ENCODE data around the gene SYNE1.
"Not testable (repeated sequence)": the region's sequence is repeated elsewhere in the genome, so short reads cannot be mapped to it uniquely, and the experiment has no call there.

Gene SYNE1

GRCh38 chr6:152482289-152482688, 154.9 kb downstream of the SYNE1 start:
- DNase-seq (ENCODE audit: low spot score): no peak

- peak; percentile 58 for DNase-seq (ENCODE audit: low spot score)
These were observed 158.7 kb downstream of the SYNE1 start for GRCh38 chr6:152478377-152479010.

- no peak for DNase-seq (ENCODE audit: low spot score)
These were observed 162.8 kb downstream of the SYNE1 start for GRCh38 chr6:152474354-152474753.

GRCh38 chr6:152472325-152472724, 164.8 kb downstream of the SYNE1 start:
- peak; percentile 24 for DNase-seq (ENCODE audit: low spot score)

GRCh38 chr6:152471456-152472265, 165.5 kb downstream of the SYNE1 start:
- DNase-seq (ENCODE audit: low spot score): no peak

- DNase-seq (ENCODE audit: low spot score): no peak
These were observed 174.0 kb downstream of the SYNE1 start for GRCh38 chr6:152463164-152463563.

- no peak for DNase-seq (ENCODE audit: low spot score)
These were observed 174.4 kb downstream of the SYNE1 start for GRCh38 chr6:152462716-152463115.

GRCh38 chr6:152461556-152461955, 175.6 kb downstream of the SYNE1 start:
- DNase-seq (ENCODE audit: low spot score): no peak

GRCh38 chr6:152458648-152459644, 178.2 kb downstream of the SYNE1 start:
- DNase-seq (ENCODE audit: low spot score): peak; percentile 63

- DNase-seq (ENCODE audit: low spot score): no peak
These were observed 179.1 kb downstream of the SYNE1 start for GRCh38 chr6:152457949-152458624.

- no peak for DNase-seq (ENCODE audit: low spot score)
These were observed 183.2 kb downstream of the SYNE1 start for GRCh38 chr6:152454003-152454402.

GRCh38 chr6:152453421-152453820, 183.7 kb downstream of the SYNE1 start:
- no peak for DNase-seq (ENCODE audit: low spot score)

GRCh38 chr6:152452639-152453038, 184.5 kb downstream of the SYNE1 start:
- no peak for DNase-seq (ENCODE audit: low spot score)

- no peak for DNase-seq (ENCODE audit: low spot score)
These were observed 186.6 kb downstream of the SYNE1 start for GRCh38 chr6:152450519-152450918.

GRCh38 chr6:152441902-152442301, 195.3 kb downstream of the SYNE1 start:
- no peak for DNase-seq (ENCODE audit: low spot score)

- no peak for DNase-seq (ENCODE audit: low spot score)
These were observed 201.3 kb downstream of the SYNE1 start for GRCh38 chr6:152435816-152436215.

- peak; percentile 59 for DNase-seq (ENCODE audit: low spot score)
These were observed 204.4 kb downstream of the SYNE1 start for GRCh38 chr6:152432758-152433157.

- DNase-seq (ENCODE audit: low spot score): peak; percentile 7
These were observed 209.0 kb downstream of the SYNE1 start for GRCh38 chr6:152428126-152428525.

- no peak for DNase-seq (ENCODE audit: low spot score)
These were observed 210.9 kb downstream of the SYNE1 start for GRCh38 chr6:152426276-152426675.

GRCh38 chr6:152423216-152424103, 213.7 kb downstream of the SYNE1 start:
- DNase-seq (ENCODE audit: low spot score): no peak

GRCh38 chr6:152421496-152421895, 215.7 kb downstream of the SYNE1 start:
- not testable (repeated sequence) for DNase-seq (ENCODE audit: low spot score)

All from Ammon's horn (tissue), 1 donor.